Right kidney (tissue), 9 donors: ENCODE measurements around the gene OR7A5.
A peak's percentile ranks its signal among the peaks of the same experiment; 100 is the strongest.
"Not testable (repeated sequence)": the region's sequence is repeated elsewhere in the genome, so short reads cannot be mapped to it uniquely, and the experiment has no call there.

Experiments used
- DNase-seq: peaks from one replicate; pipeline ENCODE4 v3.0.0-alpha.2; 2016
- long read RNA-seq, 8 donors: transcript quantifications; one replicate each; lab custom pipeline, GENCODE V29; 2026

Gene OR7A5
- long read RNA-seq, donor 1, result 0 reads
- long read RNA-seq, donor 2, result 0 reads
- long read RNA-seq, donor 3, result 0 reads
- long read RNA-seq, donor 4, result 0 reads
- long read RNA-seq, donor 5, result 0 reads
- long read RNA-seq, donor 6, partial matches to known transcripts, result 0 of 1 reads
- long read RNA-seq, donor 6, other reads (novel, unspliced or antisense), result 0 of 1 reads
- long read RNA-seq, donor 7, result 0 reads
- long read RNA-seq, donor 8, result 0 reads

- peak; percentile 5 for DNase-seq
Observed at GRCh38 chr19:14835011-14835410, at the start of gene OR7A5, which contains the start of gene OR7C1. Gene OR7A5, minus strand, starts transcription at chr19:14835185. Its CDS starts 6,944 bp downstream, at chr19:14828241. Gene OR7C1, minus strand, starts transcription at chr19:14835185. Its CDS starts 35,049 bp downstream, at chr19:14800136.

GRCh38 chr19:14871619-14872230, 36.7 kb upstream of the OR7A5 start:
- no peak for DNase-seq

GRCh38 chr19:14868497-14868896, 33.5 kb upstream of the OR7A5 start:
- DNase-seq, result no peak

DNA sequence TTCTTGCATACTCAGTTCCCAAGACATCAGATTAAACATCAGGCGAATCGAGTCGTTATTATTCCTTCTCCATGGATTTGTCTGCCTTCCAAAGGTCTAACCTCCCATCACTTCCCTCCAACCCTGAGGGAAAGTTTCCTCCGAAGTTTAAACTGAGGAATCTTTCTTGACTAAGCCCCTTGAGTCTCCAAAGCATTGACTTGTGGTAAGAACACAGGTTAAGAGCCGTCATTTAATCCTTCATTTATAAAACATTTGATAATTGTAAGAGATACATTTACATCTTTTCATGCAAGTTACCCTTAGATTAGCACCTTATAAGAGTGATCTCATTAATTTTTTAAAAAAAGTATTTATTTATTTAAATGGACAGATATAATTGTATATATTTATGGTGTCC, 13.8 kb upstream of the OR7A5 start, which contains the start of gene OR7A10:
OR7A10 (minus strand) TSS at position 101 of the 400 bp plus-strand sequence. CDS start 7,045 bp downstream, outside the sequence.
- DNase-seq, result no peak

DNA sequence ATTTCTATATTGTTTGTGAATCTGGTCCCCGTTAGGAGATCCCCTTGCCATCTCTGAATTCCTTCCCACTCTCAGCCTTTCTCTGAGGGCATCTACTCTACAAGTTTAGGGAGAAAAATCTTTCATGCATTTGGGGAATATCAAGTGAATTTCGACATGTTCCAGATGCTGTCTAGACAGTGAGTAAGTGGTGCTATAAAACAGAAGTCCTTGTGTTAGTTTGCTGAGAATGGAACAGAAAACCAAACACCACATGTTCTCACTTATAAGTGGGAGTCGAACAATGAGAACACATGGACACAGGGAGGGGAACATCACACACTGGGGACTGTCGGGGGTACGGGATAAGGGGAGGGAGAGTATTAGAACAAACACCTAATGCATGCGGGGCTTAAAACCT, 8.6 kb upstream of the OR7A5 start:
- DNase-seq, result no peak

- DNase-seq, result no peak
Observed at GRCh38 chr19:14843169-14843568, 8.2 kb upstream of the OR7A5 start.

- no peak for DNase-seq
Observed at GRCh38 chr19:14840206-14840605, 5.2 kb upstream of the OR7A5 start.

- DNase-seq, result no peak
Observed at GRCh38 chr19:14837391-14837790, 2.4 kb upstream of the OR7A5 start.

- DNase-seq, result no peak
Observed at GRCh38 chr19:14830702-14831101, 4.3 kb downstream of the OR7A5 start.

- DNase-seq, result no peak
Observed at GRCh38 chr19:14826006-14826405, 9.0 kb downstream of the OR7A5 start.

- DNase-seq, result no peak
Observed at GRCh38 chr19:14821937-14822336, 13.0 kb downstream of the OR7A5 start.

DNA sequence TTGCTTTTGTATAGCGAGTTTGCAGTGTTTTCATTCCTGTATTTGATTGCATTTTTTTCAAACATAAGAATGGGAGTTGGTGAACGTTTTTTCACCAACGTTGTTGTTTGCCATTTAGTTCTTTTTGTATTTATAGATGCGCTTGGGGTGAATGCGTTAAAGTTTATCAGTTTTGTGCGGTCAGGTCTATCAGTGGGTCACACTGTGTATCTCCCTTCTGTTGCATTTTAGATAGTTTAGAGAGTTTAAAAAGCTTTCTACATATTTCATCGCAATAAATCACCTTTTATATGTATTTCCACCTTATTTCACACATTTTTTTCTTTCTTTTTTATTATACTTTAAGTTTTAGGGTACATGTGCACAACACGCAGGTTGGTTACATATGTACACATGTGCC, 16.4 kb downstream of the OR7A5 start:
- DNase-seq, result no peak

- no peak for DNase-seq
Observed at GRCh38 chr19:14817052-14817451, 17.9 kb downstream of the OR7A5 start.

GRCh38 chr19:14814982-14815652, 19.9 kb downstream of the OR7A5 start:
- no peak for DNase-seq

- no peak for DNase-seq
Observed at GRCh38 chr19:14809272-14810057, 25.5 kb downstream of the OR7A5 start.

GRCh38 chr19:14804765-14805164, 30.2 kb downstream of the OR7A5 start:
- no peak for DNase-seq

- DNase-seq, result no peak
Observed at GRCh38 chr19:14798760-14799159, 36.2 kb downstream of the OR7A5 start.

DNA sequence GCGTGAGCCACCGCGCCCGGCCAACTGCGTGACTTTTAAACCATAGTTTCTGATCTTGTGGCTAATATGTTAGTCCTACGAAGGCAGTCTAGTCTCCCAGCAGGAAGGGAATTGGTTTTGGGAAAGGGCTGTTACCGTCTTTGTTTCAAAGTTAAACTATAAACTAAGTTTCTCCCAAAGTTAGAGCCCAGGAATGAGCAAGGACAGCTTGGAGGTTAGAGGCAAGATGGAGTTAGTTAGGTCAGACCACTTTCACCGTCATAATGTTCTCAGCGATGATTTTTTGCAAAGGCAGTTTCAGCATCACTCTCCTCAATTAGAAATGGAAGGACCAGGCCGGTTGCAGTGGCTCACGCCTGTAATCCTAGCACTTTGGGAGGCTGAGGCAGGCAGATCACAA, 39.0 kb downstream of the OR7A5 start:
- DNase-seq, result no peak

- no peak for DNase-seq
Observed at GRCh38 chr19:14795078-14795721, 39.8 kb downstream of the OR7A5 start.

GRCh38 chr19:14792250-14792649, 42.7 kb downstream of the OR7A5 start:
- DNase-seq, result not testable (repeated sequence)

DNA sequence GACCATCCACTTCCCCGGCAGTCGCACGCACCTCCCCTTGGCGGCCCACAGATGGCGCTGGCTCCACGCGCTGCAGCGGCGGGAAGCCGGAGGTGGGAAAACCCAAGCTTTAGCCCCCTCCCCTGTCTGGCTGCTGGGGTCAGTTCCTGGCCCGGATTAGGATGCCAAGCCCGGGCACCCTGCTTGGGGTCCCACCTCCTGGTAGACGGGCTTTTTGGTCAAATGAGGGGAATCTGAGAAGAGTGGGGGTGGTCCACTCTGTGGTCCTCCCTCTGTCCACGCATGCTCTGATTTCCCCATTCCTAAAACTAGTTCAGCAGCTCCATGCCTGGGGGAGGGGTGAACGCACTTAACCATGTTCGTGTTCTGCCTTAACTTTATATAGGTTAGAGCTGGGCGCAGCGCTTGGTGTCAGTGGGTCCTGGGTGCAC, 48.5 kb downstream of the OR7A5 start:
- peak; percentile 52 for DNase-seq
